Stimulated activated effector memory CD8-positive, alpha-beta T cell treated with anti-CD3 and anti-CD28 coated beads, Interleukin-12 subunit alpha, Interleukin-12 subunit beta, amount 100 ng/mL, for 72 hours (primary cell): ENCODE measurements around the gene TXNDC15.
"Not testable (repeated sequence)": the region's sequence is repeated elsewhere in the genome, so short reads cannot be mapped to it uniquely, and the experiment has no call there.

ENCODE experiments used
- ATAC-seq: fragments of 150-1000 bp; cut with Tn5 transposase; 2 replicates; pipeline ENCODE4 v1.10.0; 2021
- DNase-seq, 2 donors: peaks; one replicate each; pipeline ENCODE4 v3.0.0; 2021 to 2022; ENCODE audit warnings: low spot score in 2 of 2
- H3K27ac Mint-ChIP-seq: one replicate; pipeline ENCODE4 v1.8.0; 2022; ENCODE audit warnings: mild to moderate bottlenecking, mixed read lengths
- H3K36me3 Mint-ChIP-seq: one replicate; pipeline ENCODE4 v1.8.0; 2022; ENCODE audit warnings: mild to moderate bottlenecking, mixed read lengths
- H3K4me1 Mint-ChIP-seq: one replicate; pipeline ENCODE4 v1.8.0; 2022; ENCODE audit warnings: mixed read lengths
- H3K4me3 Mint-ChIP-seq: one replicate; pipeline ENCODE4 v1.8.0; 2022; ENCODE audit warnings: mild to moderate bottlenecking, mixed read lengths
- H3K9me3 Mint-ChIP-seq: one replicate; pipeline ENCODE4 v1.8.0; 2022; ENCODE audit warnings: mixed read lengths

TXNDC15 gene

GRCh38 chr5:134851307-134851923 is 22.8 kb upstream of the TXNDC15 start:
- H3K27ac Mint-ChIP-seq: no peak overlapping the region

DNA sequence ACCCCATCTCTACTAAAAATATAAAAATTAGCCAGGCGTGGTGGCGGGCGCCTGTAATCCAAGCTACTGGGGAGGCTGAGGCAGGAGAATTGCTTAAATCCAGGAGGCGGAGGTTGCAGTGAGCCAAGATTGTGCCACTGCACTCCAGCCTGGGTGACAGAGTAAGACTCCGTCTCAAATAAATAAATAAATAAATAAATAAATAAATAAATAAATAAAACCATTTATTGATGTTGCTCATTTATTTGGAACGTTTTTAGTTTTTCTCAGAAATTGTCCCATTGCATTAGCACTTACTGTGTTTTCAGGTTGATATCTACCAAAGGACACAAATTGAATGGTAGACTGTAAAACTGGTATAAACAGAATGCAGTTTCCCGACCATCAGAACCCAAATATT is 17.7 kb upstream of the TXNDC15 start:
- peaks cover 100% of the 10 kb centered on the region for H3K36me3 Mint-ChIP-seq
- ATAC-seq: not testable (repeated sequence)

More at GRCh38 chr5:134851307-134851923, 22.8 kb upstream of the TXNDC15 start:
- Mint-ChIP-seq H3K36me3 (peaks cover 100% of the 10 kb centered on the region), H3K4me1 (peaks cover 14% of the 10 kb centered on the region), H3K9me3 (no peaks in the 10 kb centered on the region), H3K4me3 (no peak overlapping the region)
- peak; percentile 73 for ATAC-seq
- DNase-seq: peak in 1 of 2 donors; percentile 45

DNA sequence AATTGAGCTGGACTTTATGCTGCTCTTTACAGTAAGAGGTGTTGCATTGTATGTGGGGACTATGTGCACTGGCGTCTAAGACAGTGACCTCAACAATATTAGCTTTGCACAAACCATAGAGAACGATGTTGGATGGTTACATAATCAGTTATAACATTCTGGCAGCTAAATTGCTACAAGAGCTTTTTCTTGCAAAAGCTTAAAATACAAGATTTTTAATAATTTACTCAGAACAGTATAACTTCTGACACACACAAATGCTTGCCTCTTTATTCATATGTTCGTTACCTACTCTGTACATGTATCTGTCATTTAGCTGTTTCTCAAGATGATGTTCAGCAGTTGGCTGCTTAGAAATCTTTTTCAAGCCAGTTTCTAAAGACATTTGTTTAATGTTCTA is 16.8 kb upstream of the TXNDC15 start:
- DNase-seq (no peak), ATAC-seq (no peak)
- Mint-ChIP-seq H3K4me1 (peaks cover 7% of the 10 kb centered on the region), H3K36me3 (peaks cover 93% of the 10 kb centered on the region), H3K9me3 (no peaks in the 10 kb centered on the region), H3K27ac (peak overlapping the region; percentile 26), H3K4me3 (no peak overlapping the region)

More for the DNA sequence above, 17.7 kb upstream of the TXNDC15 start:
- DNase-seq, H3K4me3 Mint-ChIP-seq, H3K4me1 Mint-ChIP-seq, H3K9me3 Mint-ChIP-seq, H3K27ac Mint-ChIP-seq: not testable (repeated sequence)

DNA sequence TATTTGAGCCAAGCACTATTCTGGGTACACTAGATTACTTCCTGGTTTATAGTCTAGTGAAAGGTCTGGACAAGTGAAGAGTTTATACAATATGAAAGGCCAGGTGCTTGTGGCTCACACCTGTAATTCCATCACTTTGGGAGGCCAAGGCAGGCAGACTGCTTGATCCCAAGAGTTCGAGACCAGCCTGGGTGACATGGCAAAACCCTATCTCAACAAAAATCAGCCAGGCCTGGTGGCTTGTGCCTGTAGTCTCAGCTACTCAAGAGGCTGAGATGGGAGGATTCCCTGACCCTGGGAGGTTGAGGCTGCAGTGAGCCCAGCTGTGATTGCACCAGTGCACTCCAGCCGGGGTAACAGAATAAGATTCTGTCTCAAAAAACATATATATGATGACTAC is 9.5 kb upstream of the TXNDC15 start:
- H3K36me3 Mint-ChIP-seq: peaks cover 20% of the 10 kb centered on the region
- H3K9me3 Mint-ChIP-seq: no peaks in the 10 kb centered on the region
- H3K27ac Mint-ChIP-seq: no peak overlapping the region

GRCh38 chr5:134873494-134873893 is 677 bp upstream of the TXNDC15 start:
- Mint-ChIP-seq H3K4me3 (peak overlapping the region; percentile 94), H3K9me3 (no peaks in the 10 kb centered on the region), H3K36me3 (peaks cover 44% of the 10 kb centered on the region), H3K4me1 (peaks cover 38% of the 10 kb centered on the region), H3K27ac (peak overlapping the region; percentile 98)
- no peak for ATAC-seq
- DNase-seq: no peak

More for the DNA sequence above, 9.5 kb upstream of the TXNDC15 start:
- Mint-ChIP-seq H3K4me3 (no peak overlapping the region), H3K4me1 (no peaks in the 10 kb centered on the region)
- DNase-seq: no peak
- no peak for ATAC-seq

GRCh38 chr5:134874831-134875655 is 872 bp downstream of the TXNDC15 start:
- H3K9me3 Mint-ChIP-seq: no peaks in the 10 kb centered on the region
- peaks cover 53% of the 10 kb centered on the region for H3K36me3 Mint-ChIP-seq
- H3K27ac Mint-ChIP-seq: peak overlapping the region; percentile 98
- H3K4me1 Mint-ChIP-seq: peaks cover 38% of the 10 kb centered on the region
- DNase-seq (peak; percentile 12 to 78), ATAC-seq (peak; percentile 72)
- H3K4me3 Mint-ChIP-seq: peak overlapping the region; percentile 94

DNA sequence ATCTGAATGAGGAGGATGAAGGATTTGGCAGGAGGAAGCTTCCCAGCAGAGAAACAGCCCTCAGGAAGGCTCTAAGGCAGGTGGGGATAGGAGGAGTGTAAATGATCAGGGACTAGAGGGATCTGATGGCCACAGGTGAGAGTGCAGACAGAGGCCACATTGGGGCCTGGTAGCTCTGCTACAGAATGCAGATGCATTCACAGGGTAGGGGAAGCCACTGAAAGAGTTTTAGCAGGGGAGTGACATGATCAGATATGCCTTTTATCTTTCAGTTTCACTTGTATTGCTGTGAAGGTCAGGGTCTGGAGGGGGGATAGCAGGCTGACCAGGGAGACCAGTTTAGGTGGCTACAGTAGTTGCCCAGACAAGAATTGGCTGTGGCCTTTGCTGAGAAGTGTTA is 3.0 kb downstream of the TXNDC15 start:
- peak overlapping the region; percentile 94 for H3K4me3 Mint-ChIP-seq
- peak overlapping the region; percentile 60 for H3K27ac Mint-ChIP-seq
- peaks cover 38% of the 10 kb centered on the region for H3K4me1 Mint-ChIP-seq
- peaks cover 59% of the 10 kb centered on the region for H3K36me3 Mint-ChIP-seq
- no peak for ATAC-seq
- no peak for DNase-seq
- H3K9me3 Mint-ChIP-seq: no peaks in the 10 kb centered on the region

- H3K36me3 Mint-ChIP-seq: peaks cover 59% of the 10 kb centered on the region
- peaks cover 34% of the 10 kb centered on the region for H3K4me1 Mint-ChIP-seq
- ATAC-seq (no peak), DNase-seq (no peak)
- no peaks in the 10 kb centered on the region for H3K9me3 Mint-ChIP-seq
- H3K27ac Mint-ChIP-seq: peak overlapping the region; percentile 78
- no peak overlapping the region for H3K4me3 Mint-ChIP-seq
These were observed 4.2 kb downstream of the TXNDC15 start for GRCh38 chr5:134878403-134878802.

GRCh38 chr5:134879456-134879855 is 5.3 kb downstream of the TXNDC15 start:
- Mint-ChIP-seq H3K9me3 (no peaks in the 10 kb centered on the region), H3K4me1 (peaks cover 30% of the 10 kb centered on the region), H3K27ac (peak overlapping the region; percentile 73), H3K36me3 (peaks cover 48% of the 10 kb centered on the region), H3K4me3 (no peak overlapping the region)
- no peak for ATAC-seq
- DNase-seq: no peak

GRCh38 chr5:134880937-134881336 is 6.8 kb downstream of the TXNDC15 start:
- H3K4me1 Mint-ChIP-seq: peaks cover 31% of the 10 kb centered on the region
- not testable (repeated sequence) for ATAC-seq, H3K27ac Mint-ChIP-seq, DNase-seq, H3K4me3 Mint-ChIP-seq, H3K9me3 Mint-ChIP-seq
- H3K36me3 Mint-ChIP-seq: peaks cover 36% of the 10 kb centered on the region

DNA sequence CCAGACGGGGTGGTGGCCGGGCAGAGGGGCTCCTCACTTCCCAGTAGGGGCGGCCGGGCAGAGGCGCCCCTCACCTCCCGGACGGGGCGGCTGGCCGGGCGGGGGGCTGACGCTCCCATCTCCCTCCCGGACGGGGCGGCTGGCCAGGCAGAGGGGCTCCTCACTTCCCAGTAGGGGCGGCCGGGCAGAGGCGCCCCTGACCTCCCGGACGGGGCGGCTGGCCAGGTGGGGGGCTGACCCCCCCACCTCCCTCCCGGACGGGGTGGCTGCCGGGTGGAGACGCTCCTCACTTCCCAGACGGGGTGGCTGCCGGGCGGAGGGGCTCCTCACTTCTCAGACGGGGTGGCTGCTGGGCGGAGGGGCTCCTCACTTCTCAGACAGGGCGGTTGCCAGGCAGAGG is 7.5 kb downstream of the TXNDC15 start:
- H3K4me1 Mint-ChIP-seq: peaks cover 23% of the 10 kb centered on the region
- not testable (repeated sequence) for DNase-seq

GRCh38 chr5:134887593-134888159 is 13.5 kb downstream of the TXNDC15 start:
- no peak for DNase-seq
- peaks cover 15% of the 10 kb centered on the region for H3K4me1 Mint-ChIP-seq
- peaks cover 52% of the 10 kb centered on the region for H3K36me3 Mint-ChIP-seq
- H3K9me3 Mint-ChIP-seq: no peaks in the 10 kb centered on the region
- ATAC-seq: no peak
- no peak overlapping the region for H3K4me3 Mint-ChIP-seq
- peak overlapping the region; percentile 37 for H3K27ac Mint-ChIP-seq

More for the DNA sequence above, 7.5 kb downstream of the TXNDC15 start:
- H3K4me3 Mint-ChIP-seq, H3K9me3 Mint-ChIP-seq, H3K27ac Mint-ChIP-seq, ATAC-seq: not testable (repeated sequence)
- peaks cover 33% of the 10 kb centered on the region for H3K36me3 Mint-ChIP-seq

DNA sequence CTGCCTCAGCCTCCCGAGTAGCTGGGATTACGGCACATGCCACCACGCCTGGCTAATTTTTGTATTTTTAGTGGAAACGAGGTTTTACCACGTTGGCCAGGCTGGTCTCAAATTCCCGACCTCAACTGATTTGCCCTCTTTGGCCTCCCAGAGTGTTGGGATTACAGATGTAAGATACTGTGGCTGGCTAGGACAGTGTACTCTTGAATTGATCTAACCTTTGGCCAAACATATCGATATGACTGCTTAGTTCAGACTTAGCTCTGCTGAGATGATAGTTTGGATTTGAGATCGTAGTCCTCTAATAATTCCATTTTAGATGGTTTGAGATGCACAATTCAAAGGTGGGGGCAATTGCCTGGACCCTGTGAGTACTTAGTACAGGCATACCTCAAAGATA is 15.2 kb downstream of the TXNDC15 start:
- no peak overlapping the region for H3K4me3 Mint-ChIP-seq
- DNase-seq (no peak), ATAC-seq (no peak)
- H3K4me1 Mint-ChIP-seq: peaks cover 15% of the 10 kb centered on the region
- H3K27ac Mint-ChIP-seq: peak overlapping the region; percentile 45
- peaks cover 67% of the 10 kb centered on the region for H3K36me3 Mint-ChIP-seq
- no peaks in the 10 kb centered on the region for H3K9me3 Mint-ChIP-seq

GRCh38 chr5:134891473-134891872 is 17.3 kb downstream of the TXNDC15 start:
- no peak overlapping the region for H3K4me3 Mint-ChIP-seq
- peaks cover 86% of the 10 kb centered on the region for H3K36me3 Mint-ChIP-seq
- ATAC-seq (no peak), DNase-seq (no peak)
- H3K9me3 Mint-ChIP-seq: no peaks in the 10 kb centered on the region
- peaks cover 7% of the 10 kb centered on the region for H3K4me1 Mint-ChIP-seq
- H3K27ac Mint-ChIP-seq: no peak overlapping the region

DNA sequence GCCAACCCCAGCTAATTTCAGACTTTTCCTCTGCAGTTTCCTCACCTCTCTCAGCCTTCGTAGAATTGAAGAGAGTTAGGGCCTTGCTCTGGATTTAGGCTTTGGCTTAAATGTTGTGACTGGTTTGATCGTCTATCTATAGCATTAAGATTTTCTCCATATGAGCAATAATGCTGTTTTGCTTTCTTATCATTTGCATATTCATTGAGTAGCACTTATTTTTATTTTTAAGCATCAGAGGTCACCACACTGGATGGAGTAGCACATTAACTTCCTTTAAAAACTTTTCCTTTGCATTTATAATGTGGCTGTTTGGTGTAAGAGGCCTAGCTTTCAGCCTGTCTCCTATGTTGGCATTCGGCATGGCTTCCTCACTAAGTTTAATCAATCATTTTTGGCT is 18.1 kb downstream of the TXNDC15 start:
- Mint-ChIP-seq H3K4me3 (no peak overlapping the region), H3K4me1 (peaks cover 6% of the 10 kb centered on the region), H3K9me3 (no peaks in the 10 kb centered on the region), H3K27ac (no peak overlapping the region), H3K36me3 (peaks cover 90% of the 10 kb centered on the region)
- no peak for DNase-seq
- no peak for ATAC-seq
